Body of pancreas (tissue), 4 donors: ENCODE measurements around the gene ACSF3. TPM values are rescaled to one million over a fixed set of nuclear protein-coding genes. Genes with fewer than 3 reads are reported as not detected.
"Not testable (repeated sequence)": the region's sequence is repeated elsewhere in the genome, so short reads cannot be mapped to it uniquely, and the experiment has no call there.

Experiments used
- ATAC-seq: fragments of 150-250 bp; one replicate; pipeline ENCODE4 v1.9.1; 2016
- DNase-seq, 4 donors: peaks; one replicate each; pipeline ENCODE4 v3.0.0-alpha.2; 2019
- H3K27ac ChIP-seq, 4 donors: fragments of 200-600 bp; sonication (generic); 1 replicate in 3 of 4; 2 replicates in 1 of 4; pipeline versions ENCODE4 v1.5.1 to v1.6.1; 2016 to 2019; ENCODE audit warnings: mild to moderate bottlenecking in 1 of 4, mixed read lengths in 1 of 4, moderate library complexity in 1 of 4
- H3K27me3 ChIP-seq, 2 donors: fragments of 200-600 bp; sonication (generic); one replicate each; pipeline ENCODE4 v1.6.0; 2016; ENCODE audit warnings: mild to moderate bottlenecking in 1 of 2
- H3K36me3 ChIP-seq, 2 donors: fragments of 200-600 bp; sonication (generic); replicated peaks in 1 of 2; 2 replicates each; pipeline ENCODE4 v1.5.1; 2016; ENCODE audit warnings: low read depth in 2 of 2; ENCODE audit not compliant: insufficient read depth in 1 of 2
- H3K4me1 ChIP-seq: fragments of 200-600 bp; sonication (generic); one replicate; pipeline ENCODE4 v1.6.0; 2016
- H3K4me3 ChIP-seq, 2 donors: fragments of 200-600 bp; sonication (generic); 1 replicate in 1 of 2; 2 replicates in 1 of 2; pipeline ENCODE4 v1.5.1; 2016 to 2019
- H3K9me3 ChIP-seq, 3 donors: fragments of 200-600 bp; sonication (generic); 1 replicate in 2 of 3; 2 replicates in 1 of 3; pipeline ENCODE4 v1.5.1; 2016
- POLR2A ChIP-seq, 3 donors: fragments of 450-650 bp; IDR thresholded peaks; one replicate each; pipeline ENCODE4 v1.6.1; 2016; ENCODE audit warnings: antibody characterized with exemption in 3 of 3, mild to moderate bottlenecking in 2 of 3
- WGBS, 2 donors: methylation state at CpG; one replicate each; pipeline ENCODE4 v1.1.5; 2017; 5-methylcytosine and 5-hydroxymethylcytosine counted together
- intact Hi-C: fragments of 100-400 bp; cut with DNase I; formaldehyde crosslinking; loops from one replicate; pipeline ENCODE4 v1.15.1; 2023
- total RNA-seq, 2 donors: library from RNA; depleted of rRNA; stranded (reverse); fragments of >200 nt; gene quantifications; one replicate each; pipeline ENCODE4 v1.1.0, GENCODE V29; 2016
- TF ChIP-seq, protein P1 (sequence below), 7 experiments: fragments of 450-650 bp in 4 of 7; fragments of 200-600 bp in 3 of 7; sonication (generic) in 3 of 7; IDR thresholded peaks; one replicate each; pipeline ENCODE4 v1.5.1; 2016 to 2019; ENCODE audit warnings: antibody characterized with exemption in 7 of 7

Gene ACSF3
- total RNA-seq, 2 donors from 2014 or later: 22.1 to 48.8 TPM

GRCh38 chr16:89066721-89067120 is 26.9 kb upstream of the ACSF3 start:
- Histone ChIP-seq H3K9me3 (no peaks in the 10 kb centered on the region), H3K36me3 (no peaks in the 10 kb centered on the region), H3K27me3 (no peaks in the 10 kb centered on the region), H3K4me3 (no peak overlapping the region), H3K27ac (no peak overlapping the region), H3K4me1 (no peaks in the 10 kb centered on the region)
- TF ChIP-seq, protein P1, sequence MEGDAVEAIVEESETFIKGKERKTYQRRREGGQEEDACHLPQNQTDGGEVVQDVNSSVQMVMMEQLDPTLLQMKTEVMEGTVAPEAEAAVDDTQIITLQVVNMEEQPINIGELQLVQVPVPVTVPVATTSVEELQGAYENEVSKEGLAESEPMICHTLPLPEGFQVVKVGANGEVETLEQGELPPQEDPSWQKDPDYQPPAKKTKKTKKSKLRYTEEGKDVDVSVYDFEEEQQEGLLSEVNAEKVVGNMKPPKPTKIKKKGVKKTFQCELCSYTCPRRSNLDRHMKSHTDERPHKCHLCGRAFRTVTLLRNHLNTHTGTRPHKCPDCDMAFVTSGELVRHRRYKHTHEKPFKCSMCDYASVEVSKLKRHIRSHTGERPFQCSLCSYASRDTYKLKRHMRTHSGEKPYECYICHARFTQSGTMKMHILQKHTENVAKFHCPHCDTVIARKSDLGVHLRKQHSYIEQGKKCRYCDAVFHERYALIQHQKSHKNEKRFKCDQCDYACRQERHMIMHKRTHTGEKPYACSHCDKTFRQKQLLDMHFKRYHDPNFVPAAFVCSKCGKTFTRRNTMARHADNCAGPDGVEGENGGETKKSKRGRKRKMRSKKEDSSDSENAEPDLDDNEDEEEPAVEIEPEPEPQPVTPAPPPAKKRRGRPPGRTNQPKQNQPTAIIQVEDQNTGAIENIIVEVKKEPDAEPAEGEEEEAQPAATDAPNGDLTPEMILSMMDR (IDR thresholded peaks at IDR 0.05): no peak
- no peak for TF ChIP-seq POLR2A (IDR thresholded peaks at IDR 0.05)
- intact Hi-C loops: no loop called here
- WGBS, 2 donors: 57% methylated on average over 20 of the region's 21 CpGs; no CpG with 5 or more reads in 1 of the 2 donors
- ATAC-seq (no peak), DNase-seq (no peak)

DNA sequence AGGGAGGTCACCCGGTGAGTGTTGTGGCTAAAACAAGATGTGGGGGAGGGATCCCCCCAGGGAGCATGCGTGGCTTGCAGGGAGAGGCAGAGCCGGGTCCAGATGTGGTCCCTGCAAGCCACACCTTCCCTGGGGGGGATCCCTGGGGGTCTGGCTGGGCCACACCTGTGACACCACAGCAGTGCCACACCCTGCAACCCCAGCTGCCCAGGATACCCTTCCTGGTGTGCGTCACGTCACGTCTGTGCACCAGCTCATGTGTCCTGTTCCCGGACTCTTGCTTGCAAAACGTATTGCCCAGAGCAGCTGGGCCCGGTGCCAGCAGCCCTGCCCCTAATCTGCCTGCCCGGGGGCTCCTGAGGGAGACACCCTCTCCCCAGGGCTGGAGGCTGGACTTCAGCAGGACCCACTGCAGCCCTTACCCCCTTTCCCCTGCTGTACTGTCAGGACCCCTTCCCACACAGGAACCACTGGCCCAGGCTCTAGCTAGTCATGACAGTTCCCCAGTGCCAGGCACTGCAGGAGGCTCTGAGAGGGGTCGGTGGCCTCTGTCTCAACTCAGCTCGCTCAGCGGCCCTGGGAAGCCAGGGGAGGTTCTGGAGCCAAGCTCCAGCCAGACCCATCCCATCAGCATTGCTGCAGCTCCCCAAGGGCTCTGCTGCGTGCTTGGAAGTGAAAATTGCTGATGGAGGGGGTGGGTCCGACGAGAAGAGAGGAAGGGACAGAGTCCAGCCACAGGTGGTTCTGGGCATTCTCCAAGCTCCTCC is 25.8 kb upstream of the ACSF3 start:
- no peaks in the 10 kb centered on the region for H3K36me3 ChIP-seq
- 30 to 47% methylated on average over 4 to 16 of the region's 16 CpGs for WGBS, 2 donors
- no peak overlapping the region for H3K4me3 ChIP-seq
- H3K4me1 ChIP-seq: no peaks in the 10 kb centered on the region
- no peak overlapping the region for H3K27ac ChIP-seq
- H3K9me3 ChIP-seq: no peaks in the 10 kb centered on the region
- no peak for TF ChIP-seq POLR2A (IDR thresholded peaks at IDR 0.05)
- TF ChIP-seq, protein P1 (IDR thresholded peaks at IDR 0.05): no peak
- ATAC-seq (no peak), DNase-seq (no peak)
- H3K27me3 ChIP-seq: no peaks in the 10 kb centered on the region
- intact Hi-C loops: no loop called here

DNA sequence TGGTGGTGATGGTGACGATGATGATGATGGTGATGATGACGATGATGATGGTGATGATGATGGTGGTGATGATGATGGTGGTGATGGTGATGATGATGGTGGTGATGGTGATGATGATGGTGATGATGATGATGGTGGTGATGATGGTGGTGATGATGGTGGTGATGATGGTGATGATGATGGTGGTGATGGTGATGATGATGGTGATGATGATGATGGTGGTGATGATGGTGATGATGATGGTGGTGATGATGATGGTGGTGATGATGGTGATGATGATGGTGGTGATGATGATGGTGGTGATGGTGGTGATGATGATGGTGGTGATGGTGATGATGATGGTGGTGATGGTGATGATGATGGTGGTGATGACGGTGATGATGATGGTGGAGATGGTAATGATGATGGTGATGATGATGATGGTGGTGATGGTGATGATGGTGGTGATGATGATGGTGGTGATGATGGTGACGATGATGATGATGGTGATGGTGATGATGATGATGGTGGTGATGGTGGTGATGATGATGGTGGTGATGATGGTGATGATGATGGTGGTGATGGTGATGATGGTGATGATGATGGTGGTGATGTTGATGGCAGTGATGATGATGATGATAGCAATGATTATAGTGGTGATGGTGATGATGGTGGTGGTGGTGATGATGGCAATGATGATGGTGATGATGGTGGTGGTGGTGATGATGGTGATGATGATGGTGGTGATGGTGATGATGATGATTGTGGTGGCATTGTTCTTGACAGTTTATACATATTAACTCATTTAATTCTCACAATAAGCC is 24.6 kb upstream of the ACSF3 start:
- H3K27me3 ChIP-seq, intact Hi-C loops, H3K4me3 ChIP-seq, ATAC-seq, DNase-seq, H3K4me1 ChIP-seq, H3K9me3 ChIP-seq, H3K27ac ChIP-seq, H3K36me3 ChIP-seq: not testable (repeated sequence)
- WGBS, 2 donors: 81 to 86% methylated on average over 4 of the region's 4 CpGs

- H3K4me3 ChIP-seq: no peak overlapping the region
- no peaks in the 10 kb centered on the region for H3K36me3 ChIP-seq
- no peak for ATAC-seq
- intact Hi-C loops: no loop called here
- H3K4me1 ChIP-seq: no peaks in the 10 kb centered on the region
- no peaks in the 10 kb centered on the region for H3K27me3 ChIP-seq
- DNase-seq: no peak
- H3K9me3 ChIP-seq: no peaks in the 10 kb centered on the region
- no peak overlapping the region for H3K27ac ChIP-seq
- TF ChIP-seq, protein P1 (IDR thresholded peaks at IDR 0.05): no peak
- no peak for TF ChIP-seq POLR2A (IDR thresholded peaks at IDR 0.05)
- 52 to 80% methylated on average over 1 to 9 of the region's 9 CpGs for WGBS, 2 donors
Observed at GRCh38 chr16:89069920-89070319, 23.7 kb upstream of the ACSF3 start.

- ATAC-seq (no peak), DNase-seq (no peak)
- H3K9me3 ChIP-seq: no peaks in the 10 kb centered on the region
- H3K4me3 ChIP-seq: no peak overlapping the region
- no peaks in the 10 kb centered on the region for H3K36me3 ChIP-seq
- H3K27me3 ChIP-seq: no peaks in the 10 kb centered on the region
- H3K27ac ChIP-seq: no peak overlapping the region
- intact Hi-C loops: no loop called here
- 88 to 89% methylated on average over 10 to 11 of the region's 24 CpGs for WGBS, 2 donors
- no peaks in the 10 kb centered on the region for H3K4me1 ChIP-seq
- TF ChIP-seq, protein P1 (IDR thresholded peaks at IDR 0.05): no peak
- TF ChIP-seq POLR2A (IDR thresholded peaks at IDR 0.05): no peak
Observed at GRCh38 chr16:89070590-89070989, 23.1 kb upstream of the ACSF3 start.
